GM12872 (cell line): ENCODE measurements around the gene KRT80.

Experiments used
- TF ChIP-seq, protein P1 (sequence below): IDR thresholded peaks from 3 replicates; pipeline ENCODE4 v1.5.1; 2011; ENCODE audit warnings: low read depth, mild to moderate bottlenecking, low read length, moderate library complexity; ENCODE audit not compliant: insufficient read depth

The KRT80 gene

DNA sequence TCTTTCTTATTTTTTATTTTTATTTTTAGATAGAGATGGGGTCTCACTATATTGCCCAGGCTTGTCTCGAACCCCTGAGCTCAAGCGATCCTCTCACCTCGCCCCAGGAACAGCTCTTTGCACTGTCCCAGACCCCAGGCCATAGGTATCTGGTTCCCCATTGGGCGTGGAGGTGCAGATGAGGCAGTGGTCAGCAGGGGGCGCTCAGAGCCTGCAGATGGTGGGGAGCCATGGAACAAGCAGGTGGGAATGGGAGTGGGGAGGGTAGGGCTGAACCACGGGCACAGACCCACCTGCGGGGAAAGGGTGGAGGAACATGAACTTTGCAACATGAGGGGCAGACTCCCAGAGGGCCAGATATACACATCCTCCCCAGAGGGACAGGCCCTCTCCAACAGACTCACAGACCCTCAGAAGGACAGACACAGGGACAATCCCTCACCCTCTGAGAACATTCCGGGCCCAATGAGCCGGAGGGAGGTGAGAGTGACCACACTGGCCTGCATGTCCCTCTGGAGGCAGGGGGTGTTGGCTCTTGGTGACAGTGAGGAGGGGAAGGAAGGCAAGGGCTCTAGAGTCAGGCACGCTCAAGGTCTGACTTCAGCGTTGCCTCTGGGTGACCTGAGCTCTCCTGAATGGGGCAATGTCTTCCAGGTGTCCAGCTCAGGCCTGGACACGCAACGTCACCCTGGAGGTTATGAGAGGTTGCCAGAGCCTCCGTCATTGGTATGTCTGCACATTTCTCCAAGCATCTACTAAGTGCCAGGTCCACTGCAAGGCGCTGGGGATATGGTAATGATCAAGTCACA, 34.9 kb downstream of the KRT80 start:
- TF ChIP-seq, protein P1, sequence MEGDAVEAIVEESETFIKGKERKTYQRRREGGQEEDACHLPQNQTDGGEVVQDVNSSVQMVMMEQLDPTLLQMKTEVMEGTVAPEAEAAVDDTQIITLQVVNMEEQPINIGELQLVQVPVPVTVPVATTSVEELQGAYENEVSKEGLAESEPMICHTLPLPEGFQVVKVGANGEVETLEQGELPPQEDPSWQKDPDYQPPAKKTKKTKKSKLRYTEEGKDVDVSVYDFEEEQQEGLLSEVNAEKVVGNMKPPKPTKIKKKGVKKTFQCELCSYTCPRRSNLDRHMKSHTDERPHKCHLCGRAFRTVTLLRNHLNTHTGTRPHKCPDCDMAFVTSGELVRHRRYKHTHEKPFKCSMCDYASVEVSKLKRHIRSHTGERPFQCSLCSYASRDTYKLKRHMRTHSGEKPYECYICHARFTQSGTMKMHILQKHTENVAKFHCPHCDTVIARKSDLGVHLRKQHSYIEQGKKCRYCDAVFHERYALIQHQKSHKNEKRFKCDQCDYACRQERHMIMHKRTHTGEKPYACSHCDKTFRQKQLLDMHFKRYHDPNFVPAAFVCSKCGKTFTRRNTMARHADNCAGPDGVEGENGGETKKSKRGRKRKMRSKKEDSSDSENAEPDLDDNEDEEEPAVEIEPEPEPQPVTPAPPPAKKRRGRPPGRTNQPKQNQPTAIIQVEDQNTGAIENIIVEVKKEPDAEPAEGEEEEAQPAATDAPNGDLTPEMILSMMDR = peak; percentile 92

GRCh38 chr12:52156311-52156710, 35.5 kb downstream of the KRT80 start:
- TF ChIP-seq, protein P1 = no peak

DNA sequence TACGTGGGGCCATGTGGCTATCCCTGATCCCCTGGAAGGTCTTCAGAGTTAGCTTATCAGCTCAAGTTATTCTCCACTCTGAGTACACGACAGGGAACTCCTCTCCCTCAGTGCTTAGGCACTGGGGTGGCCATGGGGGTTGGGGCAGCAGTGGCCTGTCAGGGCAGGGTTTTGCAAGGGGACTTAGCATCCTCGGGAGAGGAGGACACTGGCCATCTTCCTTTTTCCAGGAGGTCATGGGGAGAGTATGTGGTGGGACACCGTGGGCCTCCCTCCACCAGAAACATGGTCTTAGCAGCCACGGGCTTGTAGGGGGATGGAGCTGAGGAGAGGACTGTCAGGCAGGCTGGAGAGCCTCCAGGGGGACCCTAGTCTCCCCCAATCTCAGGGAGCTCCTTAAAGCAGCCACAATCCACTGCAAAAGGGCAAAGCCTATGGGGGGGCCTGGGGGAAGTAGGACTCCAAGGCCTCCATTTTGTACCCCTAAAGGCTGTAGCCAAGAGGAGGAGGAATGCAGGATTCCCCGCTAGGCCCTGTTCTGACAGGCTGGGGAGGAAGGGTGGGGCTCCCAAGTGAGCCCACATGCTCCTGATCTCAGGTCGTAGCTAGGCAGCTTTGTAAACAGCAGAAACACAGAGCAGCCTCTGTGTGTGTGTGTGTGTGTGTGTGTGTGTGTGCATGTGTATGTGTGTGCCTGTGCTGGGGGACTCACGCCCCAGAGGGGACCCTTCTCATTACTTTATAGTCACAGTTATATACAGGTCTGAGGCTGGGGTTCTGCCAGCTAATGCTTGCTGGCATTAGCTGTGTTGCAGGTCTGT, 36.6 kb downstream of the KRT80 start:
- TF ChIP-seq, protein P1 = no peak

DNA sequence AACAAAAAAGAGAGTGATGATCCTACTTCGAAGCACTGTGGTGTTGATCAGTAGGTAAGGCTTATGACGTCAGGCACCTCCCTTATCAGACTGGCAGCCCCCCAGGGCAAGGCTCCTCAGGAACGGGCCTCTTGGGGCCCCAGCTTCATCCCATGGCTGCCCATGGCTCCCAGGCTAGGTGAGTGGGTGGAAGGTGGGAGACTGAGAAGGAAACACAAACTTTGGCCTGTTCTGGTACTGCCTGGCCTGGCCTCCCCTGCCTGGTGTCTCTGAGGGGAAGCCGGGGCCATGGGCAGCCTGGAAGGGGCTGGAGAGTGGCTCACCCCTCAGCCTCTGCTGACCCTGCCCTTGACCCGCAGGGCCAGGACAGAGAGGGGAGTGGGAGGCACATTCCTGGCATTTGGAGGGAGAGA, 38.9 kb downstream of the KRT80 start:
- TF ChIP-seq, protein P1 = no peak

DNA sequence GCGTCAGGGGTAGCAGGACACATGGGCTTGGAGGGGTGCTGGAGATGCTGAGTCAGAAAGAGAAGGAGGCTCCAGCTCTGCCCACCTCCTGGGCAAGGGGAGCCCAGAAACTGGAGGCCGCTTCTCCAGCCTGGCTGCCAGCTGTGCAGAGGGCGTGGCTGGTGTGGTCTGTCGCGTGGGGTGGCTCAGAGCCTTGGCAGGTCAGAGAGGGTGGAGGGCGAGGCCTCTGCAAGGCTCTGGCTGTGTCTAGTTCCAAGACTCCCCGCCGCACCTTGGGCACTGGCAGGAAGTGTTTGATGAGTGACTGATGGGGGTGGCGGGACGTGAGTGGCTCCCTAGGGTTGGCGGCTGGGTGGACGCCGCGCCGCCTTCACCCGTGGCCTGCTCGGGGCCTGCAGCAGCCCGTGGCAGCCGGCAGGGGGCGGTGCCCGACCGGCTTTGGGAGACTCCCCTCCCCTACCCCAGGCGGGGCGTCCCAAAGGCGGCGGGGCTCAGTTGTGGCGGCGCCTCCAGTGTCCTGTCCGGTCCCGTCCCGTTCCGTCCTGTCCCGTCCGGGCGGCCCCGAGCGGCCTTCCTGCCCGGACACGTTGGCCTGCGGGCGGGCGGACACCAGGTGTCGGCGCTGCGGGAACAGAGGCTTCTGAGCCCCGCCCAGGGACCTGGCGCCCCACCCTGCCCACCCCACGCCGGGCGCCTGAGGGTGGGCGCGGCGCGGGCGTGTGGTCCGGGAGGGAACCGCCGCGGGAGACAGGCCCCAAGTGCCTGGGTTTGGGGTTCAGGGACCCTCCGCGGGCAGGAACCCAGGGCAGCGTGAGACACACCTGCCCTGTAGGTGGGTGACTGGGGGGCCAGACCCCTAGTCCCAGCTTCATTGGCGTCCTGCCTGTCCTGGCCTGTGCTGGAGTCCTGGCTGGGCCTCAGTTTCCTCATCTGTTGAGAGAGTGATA, 39.7 kb downstream of the KRT80 start:
- TF ChIP-seq, protein P1 = peak; percentile 76

DNA sequence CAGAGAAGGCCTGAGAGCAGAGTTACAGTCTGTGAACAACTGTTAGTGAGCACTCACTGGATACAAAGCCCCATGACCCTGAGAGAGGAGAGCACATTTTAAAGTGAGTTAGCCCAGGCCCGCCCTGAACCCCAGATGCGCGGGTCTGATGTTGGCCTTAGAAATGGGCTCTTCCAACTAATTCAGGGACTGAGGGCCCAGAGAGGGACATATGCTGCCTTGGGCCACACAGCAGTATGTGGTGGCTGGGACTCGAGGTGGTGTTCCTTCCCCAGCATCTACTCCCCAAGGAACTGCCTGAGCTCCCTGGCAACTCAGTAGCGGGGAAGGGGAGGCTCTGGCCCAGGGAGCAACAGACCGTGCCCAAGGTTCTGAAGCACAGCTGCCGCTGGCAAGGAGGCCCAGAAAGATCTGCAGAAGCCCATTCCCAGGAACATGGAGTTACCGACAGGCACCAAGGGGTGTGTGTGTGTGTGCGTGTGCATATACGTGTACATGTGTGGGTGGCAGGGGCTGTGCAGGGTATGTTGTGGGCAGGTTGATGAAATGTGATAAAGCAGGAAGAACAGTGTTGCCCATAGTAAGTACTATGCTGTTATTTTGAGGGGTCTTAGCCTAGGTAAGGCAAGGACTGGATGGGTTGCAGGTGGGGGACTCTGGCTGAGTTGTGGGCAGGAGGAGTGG, 40.5 kb downstream of the KRT80 start:
- TF ChIP-seq, protein P1 = no peak
